Loucy (cell line): Measurements from ENCODE around the gene MMEL1.

Experiments
- CTCF ChIP-seq: fragments of 200-600 bp; sonication (generic); conservative IDR thresholded peaks from 2 replicates; pipeline ENCODE4 v1.5.1; 2014; ENCODE audit warnings: mild to moderate bottlenecking, antibody characterized with exemption, low read length
- EZH2phosphoT487 ChIP-seq: fragments of 200-600 bp; IDR thresholded peaks from 2 replicates; pipeline ENCODE4 v1.6.1; 2018; ENCODE audit warnings: antibody characterized with exemption, mild to moderate bottlenecking, moderate library complexity, borderline replicate concordance

- TF ChIP-seq CTCF (no peak), EZH2phosphoT487 (no peak)
These were observed 14.0 kb upstream of the MMEL1 start for GRCh38 chr1:2646837-2647236.
